Natural killer cell (primary cell): ENCODE measurements around the gene FBXW2. TPM values are rescaled to one million over a fixed set of nuclear protein-coding genes. Genes with fewer than 3 reads are reported as not detected.

Experiments
- ATAC-seq, 3 donors: fragments of 150-1000 bp in 2 of 3; fragments of 200-7000 bp in 1 of 3; cut with Tn5 transposase; 1 replicate in 1 of 3; 2 replicates in 2 of 3; pipeline ENCODE4 v1.10.0; 2021; ENCODE audit warnings: mild to moderate bottlenecking in 2 of 3, moderate library complexity in 2 of 3
- DNase-seq, 2 donors: peaks; one replicate each; pipeline versions ENCODE4 v3.0.0 to v3.0.0-alpha.2; 2013 to 2021; ENCODE audit warnings: mixed read lengths in 1 of 2
- H3K27ac ChIP-seq: one replicate; pipeline ENCODE4 v1.5.1; 2013; ENCODE audit warnings: mild to moderate bottlenecking, low read length
- H3K27me3 ChIP-seq: one replicate; pipeline ENCODE4 v1.6.1; 2013; ENCODE audit warnings: low read length; ENCODE audit not compliant: control insufficient read depth, insufficient read depth
- H3K36me3 ChIP-seq: one replicate; pipeline ENCODE4 v1.6.1; 2013; ENCODE audit warnings: low read length; ENCODE audit not compliant: control insufficient read depth, insufficient read depth
- H3K4me1 ChIP-seq: one replicate; pipeline ENCODE4 v1.6.1; 2013; ENCODE audit warnings: low read length; ENCODE audit not compliant: control insufficient read depth, insufficient read depth
- H3K4me3 ChIP-seq: one replicate; pipeline ENCODE4 v1.5.1; 2013; ENCODE audit warnings: low read length
- H3K9me3 ChIP-seq: one replicate; pipeline ENCODE4 v1.6.1; 2013; ENCODE audit warnings: low read length; ENCODE audit not compliant: control insufficient read depth, insufficient read depth
- H3K27ac Mint-ChIP-seq, 2 donors: one replicate each; pipeline ENCODE4 v1.8.0; 2022; ENCODE audit warnings: mild to moderate bottlenecking in 2 of 2, mixed read lengths in 2 of 2, moderate library complexity in 1 of 2
- H3K27me3 Mint-ChIP-seq, 2 donors: one replicate each; pipeline ENCODE4 v1.8.0; 2022; ENCODE audit warnings: low read depth in 2 of 2, mixed read lengths in 2 of 2
- H3K36me3 Mint-ChIP-seq: one replicate; pipeline ENCODE4 v1.8.0; 2022; ENCODE audit warnings: mixed read lengths
- H3K4me1 Mint-ChIP-seq, 2 donors: one replicate each; pipeline ENCODE4 v1.8.0; 2022; ENCODE audit warnings: mixed read lengths in 2 of 2
- H3K4me3 Mint-ChIP-seq: one replicate; pipeline ENCODE4 v1.8.0; 2022; ENCODE audit warnings: mild to moderate bottlenecking, moderate library complexity, mixed read lengths
- H3K9me3 Mint-ChIP-seq, 2 donors: one replicate each; pipeline ENCODE4 v1.8.0; 2022; ENCODE audit warnings: mixed read lengths in 2 of 2
- WGBS: methylation state at CpG from one replicate; pipeline ENCODE4 v1.1.7; 2013; ENCODE audit warnings: missing lambda C conversion rate; ENCODE audit not compliant: insufficient coverage; 5-methylcytosine and 5-hydroxymethylcytosine counted together
- intact Hi-C: fragments of 100-400 bp; cut with micrococcal nuclease; formaldehyde crosslinking; loops from one replicate; pipeline ENCODE4 v1.14.2; 2022
- total RNA-seq, 4 donors: library from RNA; stranded (reverse); fragments of 120-200 nt in 1 of 4; gene quantifications; one replicate each; pipeline versions ENCODE4 v1.2.3 to v1.2.4, GENCODE V29; 2013 to 2022
- TF ChIP-seq, protein P1 (sequence below): fragments of 200-600 bp; IDR thresholded peaks from one replicate; pipeline ENCODE4 v1.8.0; 2022; ENCODE audit warnings: antibody characterized with exemption

FBXW2 gene
- total RNA-seq, 3 donors from 2014 or later (not counting 1 experiment from before 2014, with no cell fraction given): 88.3 to 122 (median 92.6) TPM

DNA sequence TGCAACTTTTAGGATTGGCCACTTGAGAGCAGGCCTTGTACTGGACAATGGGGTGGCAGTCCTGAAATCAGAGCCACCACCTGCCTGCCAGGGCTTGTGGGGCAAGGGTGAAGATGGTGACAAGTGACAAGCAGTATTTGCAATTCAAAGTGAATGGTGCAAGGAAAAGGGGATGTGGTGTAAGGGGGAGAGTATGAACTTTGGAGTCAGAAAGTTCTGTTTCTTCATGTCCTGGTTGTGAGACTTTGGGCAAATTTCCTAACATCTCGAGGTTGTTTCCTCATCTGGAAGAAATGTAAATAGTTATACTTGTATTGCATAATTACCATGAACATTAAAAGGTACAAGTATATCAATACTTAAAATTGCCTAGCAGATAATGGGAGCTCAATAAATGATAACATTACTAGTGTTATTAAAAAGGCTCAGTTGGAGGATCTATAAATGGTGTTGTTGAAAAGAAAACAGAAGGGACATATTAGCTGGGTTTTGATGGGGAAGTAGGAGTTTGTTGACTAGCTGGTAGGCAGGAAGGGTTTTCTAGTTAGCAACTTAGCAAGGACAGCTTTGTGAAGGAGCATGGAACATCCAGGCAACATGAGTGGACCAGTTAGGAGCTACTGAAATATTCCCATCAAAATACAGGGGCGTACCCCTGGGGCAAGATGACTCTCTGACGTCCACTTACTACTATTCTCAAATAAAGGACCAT is 57.6 kb downstream of the FBXW2 start:
- TF ChIP-seq, protein P1, sequence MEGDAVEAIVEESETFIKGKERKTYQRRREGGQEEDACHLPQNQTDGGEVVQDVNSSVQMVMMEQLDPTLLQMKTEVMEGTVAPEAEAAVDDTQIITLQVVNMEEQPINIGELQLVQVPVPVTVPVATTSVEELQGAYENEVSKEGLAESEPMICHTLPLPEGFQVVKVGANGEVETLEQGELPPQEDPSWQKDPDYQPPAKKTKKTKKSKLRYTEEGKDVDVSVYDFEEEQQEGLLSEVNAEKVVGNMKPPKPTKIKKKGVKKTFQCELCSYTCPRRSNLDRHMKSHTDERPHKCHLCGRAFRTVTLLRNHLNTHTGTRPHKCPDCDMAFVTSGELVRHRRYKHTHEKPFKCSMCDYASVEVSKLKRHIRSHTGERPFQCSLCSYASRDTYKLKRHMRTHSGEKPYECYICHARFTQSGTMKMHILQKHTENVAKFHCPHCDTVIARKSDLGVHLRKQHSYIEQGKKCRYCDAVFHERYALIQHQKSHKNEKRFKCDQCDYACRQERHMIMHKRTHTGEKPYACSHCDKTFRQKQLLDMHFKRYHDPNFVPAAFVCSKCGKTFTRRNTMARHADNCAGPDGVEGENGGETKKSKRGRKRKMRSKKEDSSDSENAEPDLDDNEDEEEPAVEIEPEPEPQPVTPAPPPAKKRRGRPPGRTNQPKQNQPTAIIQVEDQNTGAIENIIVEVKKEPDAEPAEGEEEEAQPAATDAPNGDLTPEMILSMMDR: no peak
- Mint-ChIP-seq H3K36me3 (no peaks in the 10 kb centered on the region), H3K9me3 (no peaks in the 10 kb centered on the region), H3K4me1 (no peaks in the 10 kb centered on the region), H3K27ac (peak overlapping the region in 1 of 2 donors; percentile 7), H3K4me3 (no peak overlapping the region), H3K27me3 (no peaks in the 10 kb centered on the region)
- H3K4me1 ChIP-seq: peaks cover 5% of the 10 kb centered on the region
- H3K27me3 ChIP-seq: no peaks in the 10 kb centered on the region
- DNase-seq (no peak), ATAC-seq (peak in 1 of 3 donors; percentile 78)
- H3K27ac ChIP-seq: peak overlapping the region; percentile 8
- H3K4me3 ChIP-seq: no peak overlapping the region
- WGBS: 83% methylated on average over 2 of the region's 3 CpGs
- no peaks in the 10 kb centered on the region for H3K36me3 ChIP-seq
- no peaks in the 10 kb centered on the region for H3K9me3 ChIP-seq
- intact Hi-C loops: no loop called here

DNA sequence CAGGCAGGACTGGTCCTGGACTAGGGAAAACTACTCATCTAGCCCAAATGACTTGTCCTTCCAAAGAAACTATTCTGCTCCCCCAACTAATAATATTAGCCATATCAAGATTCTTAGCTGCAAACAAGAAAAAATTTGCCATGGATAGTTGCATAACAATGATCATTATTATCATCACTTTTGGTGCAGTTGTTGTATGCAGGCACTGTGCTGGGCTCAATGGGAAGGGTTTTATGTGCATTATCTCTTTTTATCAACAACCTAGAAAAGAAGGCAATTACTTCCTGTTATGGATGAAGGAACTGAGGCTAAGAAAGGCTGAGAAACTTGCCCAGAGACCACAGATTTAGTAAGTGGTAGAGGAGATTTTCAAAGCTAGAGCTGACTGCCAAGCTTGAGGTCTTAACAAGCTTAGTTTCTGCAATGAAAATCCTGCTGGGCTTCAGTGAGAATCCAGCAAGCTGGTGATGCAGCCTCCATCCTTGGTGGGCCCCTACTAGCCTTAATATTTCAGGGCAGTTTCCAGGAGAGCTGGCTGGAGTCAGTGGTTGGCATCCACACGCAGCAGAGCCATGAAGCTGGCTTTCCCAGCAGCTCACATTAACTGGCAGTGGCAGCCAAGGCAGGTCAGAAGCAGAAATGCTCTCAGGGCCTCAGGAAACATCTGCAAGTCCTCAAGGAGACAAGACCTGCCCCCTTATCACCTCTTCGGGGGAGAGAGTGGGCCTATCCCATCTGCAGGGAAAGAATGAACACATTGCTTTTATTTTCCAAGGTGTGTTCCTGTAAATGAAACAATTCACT is 58.4 kb downstream of the FBXW2 start:
- Histone ChIP-seq H3K27me3 (no peaks in the 10 kb centered on the region), H3K27ac (peak overlapping the region; percentile 35), H3K9me3 (no peaks in the 10 kb centered on the region), H3K36me3 (no peaks in the 10 kb centered on the region), H3K4me1 (peaks cover 5% of the 10 kb centered on the region), H3K4me3 (no peak overlapping the region)
- 44% methylated on average over 2 of the region's 2 CpGs for WGBS
- no peaks in the 10 kb centered on the region for H3K4me1 Mint-ChIP-seq
- H3K27ac Mint-ChIP-seq: no peak overlapping the region
- H3K9me3 Mint-ChIP-seq: no peaks in the 10 kb centered on the region
- no peaks in the 10 kb centered on the region for H3K36me3 Mint-ChIP-seq
- DNase-seq: no peak
- no peak for ATAC-seq
- H3K27me3 Mint-ChIP-seq: no peaks in the 10 kb centered on the region
- H3K4me3 Mint-ChIP-seq: no peak overlapping the region
- intact Hi-C loops: no loop called here
- TF ChIP-seq, protein P1: no peak

DNA sequence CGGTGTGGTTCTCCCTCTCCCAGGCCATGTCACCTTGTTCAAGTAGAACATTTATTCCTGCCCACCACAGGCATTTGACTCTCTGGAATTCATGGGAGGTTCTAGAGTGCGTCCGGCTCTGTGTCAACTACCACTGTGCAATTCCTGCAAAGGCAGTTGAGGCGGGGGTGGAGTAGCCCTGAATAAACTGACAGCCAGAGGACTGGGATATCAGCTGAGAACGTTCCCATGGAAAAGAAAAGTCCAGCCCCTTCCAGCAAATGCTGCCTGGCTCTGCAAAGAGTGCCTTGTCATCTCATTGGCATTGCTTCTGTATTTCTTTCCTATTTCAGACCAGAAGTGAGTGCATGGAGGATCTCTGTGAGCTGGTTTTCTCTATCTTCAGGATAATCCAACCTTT is 60.0 kb downstream of the FBXW2 start:
- Histone ChIP-seq H3K4me3 (no peak overlapping the region), H3K27me3 (no peaks in the 10 kb centered on the region), H3K9me3 (no peaks in the 10 kb centered on the region), H3K27ac (no peak overlapping the region), H3K36me3 (no peaks in the 10 kb centered on the region), H3K4me1 (peaks cover 5% of the 10 kb centered on the region)
- no peak for DNase-seq
- H3K9me3 Mint-ChIP-seq: no peaks in the 10 kb centered on the region
- WGBS: 89% methylated on average over 5 of the region's 5 CpGs
- H3K27me3 Mint-ChIP-seq: no peaks in the 10 kb centered on the region
- TF ChIP-seq, protein P1: no peak
- H3K36me3 Mint-ChIP-seq: no peaks in the 10 kb centered on the region
- H3K4me3 Mint-ChIP-seq: no peak overlapping the region
- no peak overlapping the region for H3K27ac Mint-ChIP-seq
- no peaks in the 10 kb centered on the region for H3K4me1 Mint-ChIP-seq
- ATAC-seq: no peak
- intact Hi-C loops: no loop called here
